HepG2 (cell line): ENCODE data around the gene NYNRIN. TPM values are rescaled to one million over a fixed set of nuclear protein-coding genes. Genes with fewer than 3 reads are reported as not detected.

ENCODE experiments used
- ARNTL ChIP-seq: sonication (generic); formaldehyde crosslinking; IDR thresholded peaks from 2 replicates; pipeline ENCODE4 v1.4.0; 2020; ENCODE audit warnings: mild to moderate bottlenecking, missing genetic modification reagents
- DNMT1 ChIP-seq: sonication (generic); formaldehyde crosslinking; IDR thresholded peaks from 2 replicates; pipeline ENCODE4 v1.5.1; 2020; ENCODE audit warnings: mild to moderate bottlenecking, missing genetic modification reagents
- DPF2 ChIP-seq: sonication (generic); formaldehyde crosslinking; IDR thresholded peaks from 2 replicates; pipeline ENCODE4 v1.4.0; 2020; ENCODE audit warnings: mild to moderate bottlenecking, low read depth, missing genetic modification reagents, borderline replicate concordance
- KAT8 ChIP-seq: IDR thresholded peaks from 2 replicates; pipeline ENCODE4 v1.6.1; 2016; ENCODE audit warnings: missing genetic modification reagents, missing compliant biosample characterization
- MIER3 ChIP-seq: IDR thresholded peaks from 2 replicates; pipeline ENCODE4 v1.6.1; 2016; ENCODE audit warnings: missing compliant biosample characterization, borderline replicate concordance
- MLXIP ChIP-seq: sonication (generic); formaldehyde crosslinking; IDR thresholded peaks from 2 replicates; pipeline ENCODE4 v1.9.0; 2021; ENCODE audit warnings: missing genetic modification reagents, borderline replicate concordance
- MXI1 ChIP-seq: IDR thresholded peaks from 3 replicates; pipeline ENCODE4 v1.6.1; 2012; ENCODE audit warnings: low read depth, low read length, inconsistent platforms, borderline replicate concordance
- SP5 ChIP-seq: IDR thresholded peaks from 2 replicates; pipeline ENCODE4 v1.6.1; 2016; ENCODE audit warnings: low read depth, borderline replicate concordance
- ZBED4 ChIP-seq: sonication (generic); formaldehyde crosslinking; IDR thresholded peaks from 2 replicates; pipeline ENCODE4 v1.4.0; 2020; ENCODE audit warnings: missing genetic modification reagents, borderline replicate concordance
- ZNF318 ChIP-seq: sonication (generic); formaldehyde crosslinking; IDR thresholded peaks from 2 replicates; pipeline ENCODE4 v1.4.0; 2020; ENCODE audit warnings: mild to moderate bottlenecking, missing genetic modification reagents
- ZNF543 ChIP-seq: sonication (generic); formaldehyde crosslinking; IDR thresholded peaks from 2 replicates; pipeline ENCODE4 v1.4.0; 2020; ENCODE audit warnings: mild to moderate bottlenecking, missing genetic modification reagents
- ZNF550 ChIP-seq: sonication (generic); formaldehyde crosslinking; IDR thresholded peaks from 2 replicates; pipeline ENCODE4 v1.4.0; 2020; ENCODE audit warnings: mild to moderate bottlenecking, missing genetic modification reagents, borderline replicate concordance
- ZNF616 ChIP-seq: sonication (generic); formaldehyde crosslinking; IDR thresholded peaks from 2 replicates; pipeline ENCODE4 v1.5.0; 2020; ENCODE audit warnings: low read depth, mild to moderate bottlenecking, missing genetic modification reagents
- ZNF788 ChIP-seq: sonication (generic); formaldehyde crosslinking; IDR thresholded peaks from 2 replicates; pipeline ENCODE4 v1.5.0; 2020; ENCODE audit warnings: mild to moderate bottlenecking, missing genetic modification reagents, borderline replicate concordance
- polyA plus RNA-seq, 8 experiments: library from polyadenylated mRNA; depleted of rRNA in 3 of 8; stranded (reverse) in 7 of 8; unstranded in 1 of 8; fragments of >200 nt; fragmentation: Illumina TruSeq in 4 of 8; extraction: Trizol in 4 of 8; gene quantifications; 2 replicates each; pipeline versions ENCODE4 v1.2.1 to v1.2.3, GENCODE V29; 2011 to 2016; ENCODE audit warnings: low read depth in 4 of 8, missing spikeins in 1 of 8, mixed read lengths in 1 of 8; ENCODE audit not compliant: insufficient read depth in 1 of 8
- total RNA-seq, 5 experiments: library from RNA; depleted of rRNA; stranded (reverse); fragments of >200 nt; fragmentation: Illumina TruSeq; extraction: Trizol; gene quantifications; 2 replicates each; pipeline ENCODE4 v1.2.3, GENCODE V29; 2016; ENCODE audit warnings: low read depth in 1 of 5

NYNRIN gene
- total and polyA plus RNA-seq, 2 of the 13 experiments (the other 11 are each of a cell fraction or from before 2014, with no cell fraction given): 0.63 to 1.1 TPM

GRCh38 chr14:24426912-24427536 lies 28.2 kb downstream of the NYNRIN start (continued):
- TF ChIP-seq ZNF318 (CRISPR knock-in tag) (peak; percentile 86; the same call in 1 of the 2 replicates), ZNF616 (peak; percentile 99), MLXIP (CRISPR knock-in tag) (no peak), ARNTL (CRISPR knock-in tag) (peak; percentile 38), SP5 (peak; percentile 74), ZBED4 (CRISPR knock-in tag) (0 out of 2 replicates have a peak, but pooled peaks have one; percentile 35), DNMT1 (CRISPR knock-in tag) (peak; percentile 89; the same call in 1 of the 2 replicates), MXI1 (peak; percentile 25; the same call in 1 of the 3 replicates), MIER3 (CRISPR knock-in tag) (0 out of 2 replicates have a peak, but pooled peaks have one; percentile 36), DPF2 (CRISPR knock-in tag) (peak; percentile 65), KAT8 (CRISPR knock-in tag) (peak; percentile 82), ZNF788 (peak; percentile 95; the same call in 1 of the 2 replicates), ZNF550 (peak; percentile 92; the same call in 1 of the 2 replicates), ZNF543 (CRISPR knock-in tag) (peak; percentile 79)
